Spleen (tissue), 7 donors: Measurements from ENCODE around the gene HSD11B1.

Experiments
- CTCF ChIP-seq, 11 experiments: fragments of 200-600 bp in 7 of 11; fragments of 450-650 bp in 4 of 11; sonication (generic) in 4 of 11; IDR thresholded peaks in 8 of 11; conservative IDR thresholded peaks in 3 of 11; 1 replicate in 7 of 11; 2 replicates in 4 of 11; pipeline versions ENCODE4 v1.4.0 to v1.8.0; 2016 to 2021; ENCODE audit warnings: antibody characterized with exemption in 11 of 11, inconsistent platforms in 4 of 11, mild to moderate bottlenecking in 1 of 11
- POLR2A ChIP-seq, 3 donors: fragments of 450-650 bp; IDR thresholded peaks; one replicate each; pipeline ENCODE4 v1.5.1; 2017; ENCODE audit warnings: antibody characterized with exemption in 3 of 3, mild to moderate bottlenecking in 1 of 3
- POLR2AphosphoS5 ChIP-seq, 3 donors: sonication (generic); formaldehyde crosslinking; IDR thresholded peaks; one replicate each; pipeline ENCODE4 v1.5.1; 2017; ENCODE audit warnings: antibody characterized with exemption in 3 of 3
- donor health status: DM: no; HTN: no; CAD: no; lungs with moderate emphysema.
- donor health status: DM: no; HTN: no; CAD: no.
- donor health status: DM: no; HTN: no; CAD: no.

- TF ChIP-seq CTCF (IDR thresholded peaks at IDR 0.05 in 8 of 11, conservative IDR thresholded peaks at IDR 0.05 in 3 of 11) (no peak), POLR2A (IDR thresholded peaks at IDR 0.05) (no peak), POLR2AphosphoS5 (IDR thresholded peaks at IDR 0.05) (no peak)
Measured at GRCh38 chr1:209733409-209734192, 29.0 kb downstream of the HSD11B1 start.
